DMS153 treated with DMSO at 0.1 percent for 48 hours (cell line): ENCODE measurements around the gene ADGRF5.
"Not testable (repeated sequence)": the region's sequence is repeated elsewhere in the genome, so short reads cannot be mapped to it uniquely, and the experiment has no call there.

ENCODE experiments used
- DNase-seq: peaks from one replicate; lab custom pipeline; 2025; ENCODE audit not compliant: unreplicated experiment; lab: John Stamatoyannopoulos, UW

ADGRF5 gene

DNA sequence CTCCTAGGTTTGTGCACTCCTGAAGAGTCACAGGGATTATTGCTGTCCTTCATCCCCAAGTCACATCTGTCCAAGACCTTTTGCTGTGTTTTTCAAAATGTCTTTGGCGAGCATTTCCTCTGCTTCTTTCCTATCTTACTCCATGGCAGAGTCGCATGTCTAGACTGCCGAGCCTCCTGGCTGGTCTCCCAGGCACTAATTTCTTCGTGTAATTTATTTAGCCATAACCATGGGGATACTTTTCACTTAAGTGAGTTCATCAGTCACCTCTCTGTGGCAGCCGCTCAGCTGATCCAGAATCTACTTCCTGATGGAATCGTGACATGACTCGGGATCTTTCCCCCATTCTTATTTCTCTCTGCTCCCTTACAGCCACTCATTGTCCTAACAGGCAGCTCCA lies 25.8 kb downstream of the ADGRF5 start:
- no peak for DNase-seq

DNA sequence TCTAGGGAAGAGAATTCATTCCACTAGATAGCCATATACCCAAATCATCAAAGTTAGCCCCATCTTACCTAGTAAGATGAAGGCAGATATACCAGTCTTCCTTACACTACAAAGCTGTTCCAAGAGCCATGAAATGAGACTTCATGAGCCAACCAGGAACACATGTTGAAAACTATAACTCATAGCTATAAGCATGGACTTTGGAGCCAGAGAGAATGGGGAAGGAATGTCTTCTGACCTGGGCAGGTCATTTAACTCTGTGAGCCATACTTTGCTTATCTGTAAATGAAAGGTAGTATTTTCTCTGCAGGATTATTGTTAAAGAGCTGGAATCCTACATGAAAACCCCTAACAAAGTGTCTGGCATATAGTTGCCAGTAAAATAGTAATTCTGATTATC lies 27.3 kb downstream of the ADGRF5 start:
- DNase-seq: no peak

DNA sequence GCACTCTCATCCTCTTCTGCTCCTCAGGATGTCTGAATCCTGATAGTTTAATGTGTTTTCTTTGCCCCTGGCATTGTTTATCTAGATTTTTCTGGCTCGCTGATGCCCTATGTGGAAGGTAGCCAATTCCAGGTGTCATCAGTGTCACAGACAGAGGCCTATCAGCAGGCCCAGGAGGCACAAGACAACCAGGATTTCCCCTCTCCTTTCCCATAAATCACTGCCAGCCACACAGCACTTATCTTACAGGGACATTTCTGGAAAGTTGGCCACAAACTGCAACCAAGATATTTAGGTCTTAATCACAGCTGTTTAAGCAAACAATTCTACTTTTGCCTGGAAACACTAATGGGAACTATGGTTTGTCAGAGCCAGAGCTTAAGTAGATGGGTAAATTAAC lies 28.1 kb downstream of the ADGRF5 start:
- no peak for DNase-seq

DNA sequence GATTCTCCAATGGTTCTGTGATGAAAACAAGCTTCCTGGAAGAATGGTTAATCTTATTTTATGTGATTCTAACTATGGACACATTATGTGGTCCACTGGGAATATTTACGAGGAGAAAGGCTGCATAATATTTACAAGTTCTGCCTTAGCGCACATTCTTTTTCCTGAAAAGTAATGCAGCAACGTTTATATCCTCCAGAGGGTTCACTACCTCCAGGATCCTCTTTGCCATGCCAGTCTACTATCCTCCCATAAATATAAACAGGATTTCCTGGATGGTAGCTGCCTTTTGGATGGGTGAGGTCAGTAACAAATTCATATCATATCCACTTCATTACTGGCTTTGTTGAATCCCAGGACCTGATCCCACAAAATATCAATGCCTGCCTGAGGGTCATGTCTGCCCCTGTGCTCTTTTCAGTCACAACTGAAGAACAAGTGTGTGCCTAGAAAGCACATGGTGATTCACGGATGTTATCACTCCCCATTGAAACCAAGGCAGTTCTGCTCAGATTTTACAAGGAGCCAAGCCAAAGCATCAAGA lies 30.4 kb downstream of the ADGRF5 start:
- no peak for DNase-seq

DNA sequence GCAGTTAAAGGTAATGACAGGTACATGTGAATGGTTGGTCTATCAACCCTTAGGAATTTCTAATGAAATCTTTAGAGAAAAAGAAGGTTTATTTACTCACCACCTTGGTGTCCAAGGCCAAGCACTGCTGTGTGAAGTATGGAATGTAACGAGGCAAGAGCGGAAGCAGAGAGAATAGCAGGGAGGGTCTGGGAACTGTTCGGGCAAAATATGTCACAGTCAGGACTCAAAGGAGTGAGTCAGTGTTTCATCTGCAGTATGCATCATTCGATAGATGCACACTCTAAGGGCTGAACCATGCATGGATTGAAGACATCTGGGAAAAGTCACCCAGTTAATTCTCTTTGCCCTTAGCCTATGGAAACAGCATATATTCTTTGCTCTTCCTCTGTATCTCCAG lies 33.2 kb downstream of the ADGRF5 start:
- DNase-seq: no peak

DNA sequence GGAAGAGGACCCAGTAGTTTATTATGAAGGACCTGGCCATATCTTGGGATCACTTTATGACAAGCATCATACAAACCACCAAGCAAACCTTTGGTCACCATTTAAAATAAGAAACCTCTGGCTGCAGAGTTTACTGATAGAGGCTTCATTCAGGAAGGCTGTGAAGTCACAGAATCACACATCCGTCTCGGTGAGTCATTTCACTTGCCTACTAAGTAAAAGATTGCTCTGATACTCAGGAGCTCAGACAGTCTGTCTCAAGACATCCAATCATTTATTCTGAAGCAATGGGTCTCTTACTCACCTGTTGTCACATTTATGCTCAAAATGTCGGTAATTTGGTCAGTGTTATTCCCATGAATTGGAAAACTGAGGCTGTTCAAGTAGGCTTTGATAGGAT lies 33.7 kb downstream of the ADGRF5 start:
- DNase-seq: no peak

DNA sequence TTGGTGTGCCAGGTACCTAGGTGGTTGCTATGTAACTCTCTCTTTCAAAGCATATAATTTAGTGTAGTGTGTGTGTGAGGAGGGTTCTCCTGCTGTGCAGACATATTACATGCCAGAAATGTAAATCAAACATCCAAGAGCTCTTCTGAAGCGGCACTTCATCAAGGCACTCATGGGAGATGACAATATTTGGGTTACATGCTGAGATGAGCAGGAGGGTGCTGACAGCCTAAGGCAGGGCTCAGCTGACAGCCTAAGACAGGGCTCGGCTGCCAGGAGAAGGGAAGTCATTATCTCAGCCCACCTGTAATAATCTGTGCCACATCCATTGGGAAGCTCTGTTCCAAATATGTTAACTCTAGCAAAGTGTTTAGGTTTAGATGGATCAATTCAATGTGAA lies 39.1 kb downstream of the ADGRF5 start:
- peak; percentile 52 for DNase-seq

DNA sequence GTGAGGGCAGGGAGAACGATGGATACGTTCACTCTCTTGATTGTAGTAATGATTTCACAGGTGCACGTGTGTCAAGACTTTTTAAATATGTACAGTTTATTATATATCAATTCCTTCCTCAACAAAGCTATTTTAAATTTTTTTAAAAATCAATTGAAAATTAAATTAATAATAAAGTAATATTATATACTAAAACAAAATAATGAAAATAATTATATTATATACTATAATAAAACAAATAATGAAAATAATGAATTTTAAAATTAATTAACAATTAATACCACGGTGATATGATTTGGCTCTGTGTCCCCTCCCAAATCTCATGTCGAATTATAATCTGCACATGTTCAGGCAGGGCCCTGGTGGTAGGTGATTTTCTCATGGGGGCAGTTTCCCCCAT lies 42.7 kb downstream of the ADGRF5 start:
- no peak for DNase-seq

DNA sequence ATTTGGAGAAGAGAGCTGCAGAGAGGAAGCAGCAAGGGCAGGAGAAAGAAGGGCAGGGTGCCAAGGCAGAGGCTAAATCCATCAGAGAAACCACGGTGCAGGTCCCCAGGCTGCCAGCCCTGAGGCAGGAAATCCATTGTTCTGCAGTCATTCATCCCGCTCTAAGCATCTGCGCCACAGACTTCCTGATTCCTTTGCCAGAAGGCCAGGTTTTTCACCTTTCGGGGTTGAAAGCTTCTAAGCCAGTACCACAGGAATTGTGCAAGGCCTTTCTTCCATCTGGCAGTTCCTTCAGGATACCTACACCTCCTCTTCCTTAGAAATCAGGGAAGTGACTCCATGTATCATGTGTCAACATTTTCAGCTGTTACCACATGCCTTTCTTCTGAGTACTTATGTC lies 45.6 kb downstream of the ADGRF5 start:
- peak; percentile 93 for DNase-seq

DNA sequence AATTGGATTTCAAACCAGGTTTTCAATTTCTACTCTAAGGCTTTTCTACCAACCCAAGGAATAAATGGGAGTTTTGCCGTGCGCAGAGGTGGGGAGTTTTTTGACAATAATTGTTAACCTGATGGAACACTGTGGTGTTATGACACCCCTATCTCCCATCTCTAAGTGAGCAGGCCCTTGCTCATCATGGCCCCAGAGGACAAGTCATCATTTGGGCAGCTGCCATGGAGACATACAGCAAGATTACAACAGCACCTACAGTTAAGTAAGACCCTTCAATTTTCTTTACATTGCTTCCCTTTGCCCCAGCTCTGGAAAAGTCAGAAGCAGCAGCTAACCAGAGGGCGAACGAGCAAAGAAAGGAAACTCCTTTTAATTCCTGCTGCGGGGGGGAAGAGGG lies 54.3 kb downstream of the ADGRF5 start:
- DNase-seq: no peak

DNA sequence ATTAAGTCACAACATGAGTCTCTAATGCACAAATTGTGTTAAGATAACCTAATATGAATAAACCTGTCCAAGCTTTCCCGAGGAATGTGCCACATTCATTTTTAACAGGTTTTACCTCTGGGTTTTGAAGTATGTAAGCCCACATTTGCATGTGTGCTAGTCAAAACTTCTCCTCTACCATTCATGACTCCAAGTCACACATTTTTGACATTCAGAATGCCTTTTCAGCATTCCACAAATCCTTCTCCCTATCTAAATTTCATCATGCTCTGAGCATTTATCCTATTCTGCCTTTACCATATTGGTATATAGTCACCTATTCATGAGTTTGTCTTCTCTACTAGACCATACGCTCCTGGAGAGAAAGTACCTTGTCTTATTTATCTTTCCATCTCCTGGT lies 56.5 kb downstream of the ADGRF5 start:
- DNase-seq: no peak

DNA sequence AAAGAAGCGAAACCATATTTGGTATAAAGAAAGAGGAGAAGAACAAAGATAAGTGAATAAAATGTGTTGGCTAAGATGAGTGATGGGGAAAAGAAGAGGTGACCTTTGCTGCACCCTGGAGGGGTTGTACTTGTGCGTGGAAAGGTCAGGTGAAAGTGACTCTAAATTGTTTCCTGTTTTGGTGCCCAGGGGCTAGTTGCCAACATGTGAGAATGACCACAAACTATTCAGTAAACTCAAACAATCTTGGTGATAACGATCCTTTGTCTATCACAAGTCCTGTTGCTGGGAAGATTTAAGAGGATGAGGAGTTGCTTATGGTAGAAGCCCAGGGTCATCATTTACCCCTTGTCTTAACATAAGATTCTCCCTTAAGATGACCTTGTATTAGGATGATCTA lies 57.9 kb downstream of the ADGRF5 start:
- no peak for DNase-seq

DNA sequence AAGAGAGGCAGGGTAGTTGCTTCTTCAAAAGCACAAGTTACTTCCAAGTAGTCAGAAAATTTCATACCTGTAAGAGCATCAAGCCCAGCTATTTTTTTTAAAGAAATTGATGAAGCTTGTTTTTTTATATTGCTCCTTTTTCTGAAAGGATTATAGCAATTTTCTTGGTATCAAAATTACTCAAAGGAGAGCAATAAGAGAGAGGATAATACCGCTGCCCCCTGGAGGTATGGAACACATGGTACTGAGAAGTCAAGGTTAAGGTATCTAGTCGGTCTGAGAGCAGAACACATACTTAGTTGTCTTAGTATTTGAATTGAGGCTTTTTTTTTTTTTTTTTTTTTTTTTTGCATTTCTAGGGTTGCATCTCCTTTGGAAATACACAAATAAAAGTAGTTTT lies 59.4 kb downstream of the ADGRF5 start:
- no peak for DNase-seq

DNA sequence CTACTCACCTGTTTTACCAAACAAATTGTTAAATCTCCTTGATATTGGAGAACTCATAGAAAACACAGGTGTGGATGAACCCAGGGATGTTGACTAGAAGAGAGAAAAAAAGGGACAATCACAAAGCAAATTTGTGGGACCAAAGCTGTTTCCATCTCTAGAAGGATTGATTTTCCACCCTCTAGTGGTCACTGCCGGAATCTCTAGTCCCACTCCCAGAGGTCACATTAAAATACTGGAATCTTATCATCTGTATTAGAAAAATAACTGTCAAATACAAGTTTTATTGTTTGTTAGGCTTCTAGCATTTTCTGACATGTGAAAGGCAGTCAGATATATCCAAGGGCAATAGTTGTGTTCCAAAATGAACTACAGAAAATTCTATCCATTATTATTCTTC lies 65.8 kb downstream of the ADGRF5 start:
- peak; percentile 16 for DNase-seq

DNA sequence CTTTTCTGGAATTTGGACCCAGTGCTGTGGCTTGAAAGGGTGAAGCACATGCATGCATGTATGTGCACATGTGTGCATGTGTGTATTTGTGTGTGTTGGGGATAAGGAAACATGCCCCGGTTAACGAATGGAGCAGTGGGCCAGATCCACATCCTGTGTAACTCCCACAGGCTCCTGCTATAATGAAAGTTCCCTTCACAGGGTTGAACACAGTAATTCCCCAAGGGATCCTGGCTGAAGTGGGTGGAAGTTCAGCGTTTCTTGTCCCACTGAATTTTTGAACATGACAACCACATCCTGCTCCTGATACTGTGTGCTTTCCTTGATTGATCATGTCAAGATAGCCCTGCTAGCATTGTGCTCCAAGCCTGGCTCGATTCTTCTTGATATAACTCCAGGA lies 70.2 kb downstream of the ADGRF5 start:
- DNase-seq: not testable (repeated sequence)

DNA sequence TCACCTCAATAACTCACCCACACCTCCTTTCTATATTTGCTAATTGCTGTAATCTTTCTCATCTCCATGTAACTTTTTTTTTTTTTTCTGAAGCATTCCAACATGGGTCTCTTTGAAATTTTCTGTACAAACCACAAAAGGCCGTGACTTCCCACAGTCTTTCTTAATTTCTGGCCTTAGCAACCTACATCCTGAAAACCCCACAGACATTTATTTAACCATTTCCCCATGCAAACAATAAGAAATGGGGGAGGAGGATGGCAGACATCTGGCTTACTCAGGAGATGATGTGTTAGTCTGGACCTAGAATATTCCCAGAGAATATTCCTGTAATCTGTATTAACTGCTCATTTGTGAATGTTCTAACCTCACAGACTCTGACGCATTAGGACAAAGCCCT lies 70.9 kb downstream of the ADGRF5 start:
- no peak for DNase-seq

DNA sequence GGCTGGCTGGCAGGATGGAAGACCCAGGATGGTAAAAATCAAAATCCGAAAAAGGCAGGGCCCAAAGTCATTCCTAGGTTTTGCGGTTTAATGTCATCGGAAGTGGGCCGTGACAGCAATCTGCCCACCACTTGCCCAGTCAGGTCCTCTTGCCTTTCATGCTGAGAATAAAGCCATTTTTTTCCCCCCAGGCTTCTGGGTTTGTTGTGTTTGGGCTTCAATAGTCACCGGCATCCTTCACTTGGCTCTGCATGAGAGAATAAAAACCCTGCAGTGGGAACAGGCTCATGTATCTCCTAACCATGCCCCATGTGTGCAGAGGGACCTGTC lies 72.4 kb downstream of the ADGRF5 start:
- no peak for DNase-seq

DNA sequence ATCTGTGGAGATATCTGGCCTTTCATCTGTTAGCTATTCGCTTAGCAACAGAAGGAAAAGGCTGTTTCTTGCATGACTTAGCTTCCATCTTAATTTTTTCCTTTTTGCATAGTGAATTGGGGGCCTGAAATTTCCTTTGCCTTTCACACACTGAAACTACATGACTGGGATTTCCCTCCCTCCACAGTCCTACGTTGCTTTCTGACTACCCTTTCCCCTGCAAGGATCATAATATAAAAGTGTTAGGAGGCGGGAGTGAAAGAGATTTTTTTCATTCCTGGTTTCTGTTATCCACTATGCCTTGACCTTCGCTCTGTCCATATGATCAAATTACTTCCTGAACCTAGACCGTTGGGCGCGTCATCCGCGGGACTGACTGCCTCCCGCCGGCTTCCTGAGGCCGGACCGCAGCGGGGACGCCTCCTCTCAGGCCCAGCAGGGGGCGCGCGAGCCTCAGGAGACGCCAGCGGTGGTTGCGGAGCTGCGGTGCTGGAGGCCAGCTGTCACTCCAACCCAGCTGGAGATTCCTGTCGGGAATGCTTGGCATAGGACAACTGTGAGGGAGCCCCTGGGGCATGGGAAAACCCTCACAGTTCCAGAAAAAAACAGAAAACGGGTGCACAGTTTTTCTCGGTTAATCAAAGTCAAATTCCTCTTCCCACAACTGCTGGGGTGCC lies 72.9 kb downstream of the ADGRF5 start:
- DNase-seq: peak; percentile 60

DNA sequence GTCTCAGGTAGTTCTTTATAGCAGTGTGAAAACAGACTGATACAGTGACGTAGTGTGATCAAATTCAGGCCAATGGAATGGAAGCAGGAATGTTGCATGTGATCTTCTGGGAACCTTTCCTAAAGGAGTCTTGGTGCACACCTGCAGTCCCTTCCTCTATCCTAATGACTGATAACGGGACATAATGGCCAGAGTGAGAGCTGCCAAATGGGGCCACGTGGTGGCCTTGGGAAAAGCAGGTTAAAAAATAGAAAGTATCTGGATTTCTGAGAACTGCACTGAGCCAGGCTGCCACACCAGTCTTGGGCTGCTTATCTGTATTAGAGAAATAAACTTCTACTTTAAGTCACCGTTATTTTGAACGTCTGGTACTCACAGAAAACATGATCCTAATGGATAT lies 76.6 kb downstream of the ADGRF5 start:
- DNase-seq: no peak

DNA sequence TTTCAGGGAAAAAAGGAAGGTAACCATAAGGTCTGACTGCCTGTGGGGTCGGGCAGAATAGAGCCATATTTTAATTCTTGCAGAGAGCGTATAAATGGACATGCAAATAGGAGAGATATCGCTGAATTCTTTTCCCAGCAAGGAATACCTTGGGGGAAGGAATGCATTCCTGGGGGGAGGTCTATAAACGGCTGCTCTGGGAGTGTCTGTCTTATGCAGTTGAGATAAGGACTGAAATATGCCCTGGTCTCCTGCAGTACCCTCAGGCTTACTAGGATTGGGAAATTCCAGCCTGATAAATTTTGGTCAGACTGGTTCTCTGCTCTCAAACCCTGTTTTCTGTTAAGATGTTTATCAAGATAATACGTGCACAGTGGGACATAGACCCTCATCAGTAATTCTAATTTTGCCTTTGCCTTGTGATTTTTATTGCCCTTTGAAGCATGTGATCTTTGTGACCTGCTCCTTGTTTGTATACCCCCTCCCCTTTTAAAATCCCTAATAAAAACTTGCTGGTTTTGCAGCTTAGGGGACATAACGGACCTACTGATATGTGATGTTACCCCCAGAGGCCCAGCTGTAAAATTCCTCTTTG lies 79.4 kb downstream of the ADGRF5 start:
- not testable (repeated sequence) for DNase-seq

DNA sequence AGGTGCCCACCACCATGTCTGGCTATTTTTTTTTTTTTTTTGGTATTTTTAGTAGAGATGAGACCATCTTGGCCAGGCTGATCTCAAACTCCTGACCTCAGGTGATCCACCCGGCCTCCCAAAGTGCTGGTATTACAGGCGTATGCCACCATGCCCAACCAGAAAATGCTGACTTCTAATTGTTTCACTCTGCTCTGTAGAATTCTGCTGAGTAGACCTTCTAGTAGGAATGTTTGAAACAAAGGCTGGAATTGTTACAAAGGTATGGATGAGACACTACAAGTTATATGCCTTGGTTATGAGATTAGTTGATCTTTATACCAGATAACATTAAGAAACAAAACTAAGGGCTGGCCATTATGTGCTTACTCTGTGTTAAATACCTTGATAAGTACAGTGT lies 83.7 kb downstream of the ADGRF5 start:
- no peak for DNase-seq

DNA sequence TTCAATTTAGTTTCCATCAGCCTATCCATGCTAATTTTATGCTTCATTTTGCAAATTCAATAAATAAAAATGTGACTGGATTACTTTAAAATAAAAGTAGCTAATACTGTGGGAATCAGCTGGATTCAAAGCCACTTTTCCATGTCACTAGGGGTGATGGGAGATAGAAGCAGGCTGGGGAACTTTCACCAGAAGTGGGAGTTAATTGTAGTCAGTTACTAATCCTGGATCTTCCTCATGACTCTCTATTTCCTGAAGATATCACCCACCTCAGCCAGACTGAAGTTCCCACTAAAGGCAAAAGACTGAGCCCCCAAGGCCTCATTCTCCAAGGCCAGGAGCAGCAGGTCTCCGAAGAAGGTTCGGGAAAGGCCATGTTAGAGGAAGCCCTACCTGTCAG lies 86.7 kb downstream of the ADGRF5 start:
- not testable (repeated sequence) for DNase-seq
